Measurements from ENCODE around the gene STX11.

The STX11 gene

DNA sequence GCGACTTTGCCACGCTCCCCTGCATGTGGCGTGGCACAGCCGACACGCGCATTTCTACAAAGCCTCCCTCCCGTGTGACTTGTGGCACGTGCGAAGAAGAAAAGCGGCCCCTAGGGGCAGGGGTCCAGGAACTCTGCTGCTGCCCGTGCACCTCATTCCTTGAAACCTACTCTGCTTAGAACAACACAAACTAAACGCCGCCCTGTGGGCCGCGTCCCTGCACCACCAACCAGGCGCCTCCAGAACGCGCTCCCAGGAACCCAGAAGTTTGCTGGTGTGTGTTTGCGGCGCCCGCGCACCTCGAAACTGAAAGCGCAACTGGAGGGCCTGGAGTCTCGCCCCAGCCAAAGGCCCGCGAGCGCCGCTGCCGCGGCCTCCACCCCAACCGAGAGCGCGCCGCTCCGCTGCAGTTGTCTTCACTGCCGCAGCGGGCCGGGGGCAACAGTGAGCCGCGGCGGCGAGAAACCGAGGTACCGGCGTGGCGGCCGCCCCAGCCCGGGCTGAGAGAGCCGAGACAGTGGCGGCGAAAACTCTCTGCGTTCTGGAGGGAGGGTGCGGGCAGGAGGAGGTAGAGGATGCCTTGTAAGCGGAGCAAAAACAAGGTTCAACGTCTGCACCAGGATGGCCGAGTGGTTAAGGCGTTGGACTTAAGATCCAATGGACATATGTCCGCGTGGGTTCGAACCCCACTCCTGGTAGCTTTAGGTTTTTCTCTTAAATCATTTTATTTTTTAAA lies 65.8 kb downstream of the STX11 start:
- peak; percentile 66 for DNase-seq

DNA sequence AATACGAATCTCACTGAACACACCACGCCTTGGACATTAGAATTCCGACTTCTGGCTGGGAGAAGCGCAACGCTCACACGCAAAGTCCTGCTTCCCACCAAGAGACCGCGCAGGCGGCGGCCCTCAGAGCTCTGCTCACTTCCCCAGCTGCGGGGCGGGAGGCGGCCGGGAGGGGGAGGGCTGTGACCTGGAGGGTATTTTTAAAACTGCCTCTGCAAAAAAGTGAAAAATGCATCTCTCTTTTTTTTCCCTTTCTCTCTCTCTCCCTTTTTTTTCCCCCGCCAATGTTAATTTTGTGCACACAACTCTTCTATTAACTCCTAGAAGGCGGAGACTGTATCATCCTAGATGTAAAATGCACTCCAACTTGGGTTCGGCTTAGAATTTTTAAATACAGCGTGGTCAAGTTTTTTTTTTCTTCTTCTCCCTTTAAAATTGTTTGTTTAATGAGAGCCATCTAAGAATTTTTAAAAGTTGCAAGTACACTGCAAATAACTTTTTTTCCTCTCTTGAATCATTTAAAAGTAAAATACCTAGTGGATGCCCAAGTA lies 66.4 kb downstream of the STX11 start:
- DNase-seq: no peak

DNA sequence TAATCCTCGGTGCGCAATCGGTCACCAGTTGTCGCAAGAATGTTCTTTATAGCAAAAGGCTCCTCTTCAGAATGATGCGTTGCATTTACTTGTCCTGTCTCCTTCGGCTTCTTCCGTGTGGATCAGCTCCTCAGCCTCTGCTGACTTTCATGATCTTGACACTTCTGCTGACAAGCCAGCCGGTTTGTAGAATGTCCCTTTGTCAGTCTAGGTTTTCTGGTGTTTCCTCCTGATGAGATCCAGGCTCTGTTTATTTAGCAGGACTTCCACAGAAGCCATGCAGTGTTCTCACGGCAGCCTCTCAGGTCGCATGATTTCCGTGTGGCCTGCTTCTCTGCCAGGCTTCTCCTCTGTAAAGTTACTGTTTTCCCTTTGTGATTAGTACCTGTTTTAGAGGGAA lies 66.9 kb downstream of the STX11 start:
- DNase-seq: no peak

- DNase-seq: no peak
These were observed 67.5 kb downstream of the STX11 start for GRCh38 chr6:144217797-144218196.

GRCh38 chr6:144219056-144219685 lies 68.9 kb downstream of the STX11 start:
- DNase-seq: peak; percentile 21

DNA sequence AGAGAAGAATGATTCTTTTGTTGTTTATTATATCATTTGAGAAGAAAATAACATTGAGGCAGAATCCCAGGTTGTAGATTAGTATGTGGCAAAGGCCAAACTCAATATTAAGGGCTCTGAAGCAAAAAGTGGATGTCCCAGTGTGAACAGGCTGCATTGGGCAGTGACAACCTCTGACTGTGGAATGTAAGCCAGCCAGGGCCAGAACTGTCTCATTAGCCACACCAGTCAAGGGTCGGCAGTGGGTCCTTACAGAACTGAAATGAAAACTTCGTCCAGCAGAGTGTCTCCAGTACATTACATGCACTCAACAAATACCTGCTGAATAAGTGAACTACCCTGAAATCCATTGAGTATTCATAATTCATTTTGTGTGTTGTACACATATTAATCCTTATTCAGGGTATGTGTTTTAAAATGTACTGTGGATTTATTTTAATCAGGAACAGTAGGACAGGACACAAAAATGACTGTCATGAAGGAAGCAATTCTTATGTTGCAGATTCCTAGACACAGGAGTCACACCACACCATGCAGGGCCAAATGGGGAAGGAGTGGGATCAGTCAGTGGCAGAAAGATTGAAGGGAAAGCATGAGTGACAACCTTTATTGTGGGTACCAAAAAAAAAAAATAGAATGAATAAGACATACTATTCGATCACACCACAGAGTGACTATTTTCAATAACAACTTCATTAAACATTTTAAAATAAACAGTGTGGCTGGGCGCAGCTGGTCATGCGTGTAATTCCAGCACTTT lies 69.9 kb downstream of the STX11 start:
- no peak for DNase-seq

GRCh38 chr6:144223686-144224085 lies 73.4 kb downstream of the STX11 start:
- no peak for DNase-seq

GRCh38 chr6:144231721-144232120 lies 81.4 kb downstream of the STX11 start:
- DNase-seq: no peak

- no peak for DNase-seq
These were observed 82.0 kb downstream of the STX11 start for GRCh38 chr6:144232176-144232831.

GRCh38 chr6:144232832-144233230 lies 82.5 kb downstream of the STX11 start:
- DNase-seq: no peak

- DNase-seq: no peak
These were observed 84.1 kb downstream of the STX11 start for GRCh38 chr6:144234399-144234798.

DNA sequence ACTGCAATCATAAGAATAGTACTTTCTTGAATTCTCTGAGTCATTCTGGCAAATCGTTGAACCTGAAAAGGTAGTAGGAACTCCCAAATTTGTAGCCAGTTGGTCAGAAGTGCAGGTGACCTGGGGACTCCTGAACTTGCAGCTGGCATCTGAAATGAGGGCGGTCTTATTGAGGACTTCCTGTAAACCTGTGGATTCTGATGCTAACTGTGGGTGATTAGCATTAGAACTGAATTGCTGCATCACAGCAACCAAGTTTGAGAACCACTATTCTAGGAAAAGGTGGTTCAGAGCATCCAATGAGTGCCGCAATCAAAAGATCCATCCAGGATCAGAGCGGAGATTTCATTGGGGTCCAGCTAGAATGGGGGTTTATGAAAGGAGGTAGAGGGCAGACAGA lies 84.6 kb downstream of the STX11 start:
- DNase-seq: no peak

All from NCI-H187 treated with DMSO at 0.1 percent for 48 hours (cell line).